ENCODE data around the gene USP46. TPM values are rescaled to one million over a fixed set of nuclear protein-coding genes. Genes with fewer than 3 reads are reported as not detected.

Gene USP46
- total RNA-seq, 3 donors from 2014 or later (not counting 1 experiment from before 2014, with no cell fraction given): 7.8 to 11.7 (median 10.3) TPM

GRCh38 chr4:52676536-52676935 lies 17.4 kb upstream of the USP46 start:
- DNase-seq (no peak), ATAC-seq (no peak)
- Histone ChIP-seq H3K27ac (ENCODE audit: low read length) (no peak overlapping the region), H3K36me3 (ENCODE audit: control insufficient read depth, insufficient read depth, low read length) (no peaks in the 10 kb centered on the region), H3K27me3 (ENCODE audit: control insufficient read depth, insufficient read depth, low read length) (peaks cover under 1% of the 10 kb centered on the region), H3K4me3 (ENCODE audit: low read length) (no peak overlapping the region), H3K9me3 (ENCODE audit: control insufficient read depth, insufficient read depth, low read length) (no peaks in the 10 kb centered on the region), H3K4me1 (ENCODE audit: control insufficient read depth, insufficient read depth, low read length) (no peaks in the 10 kb centered on the region)
- intact Hi-C loops (cut with micrococcal nuclease): no loop called here
- no peaks in the 10 kb centered on the region for H3K4me1 Mint-ChIP-seq
- no peak overlapping the region for H3K4me3 Mint-ChIP-seq
- no peaks in the 10 kb centered on the region for H3K36me3 Mint-ChIP-seq
- peaks cover 9 to 13% of the 10 kb centered on the region in 2 donors for H3K27me3 Mint-ChIP-seq (ENCODE audit: low read depth in 2 of 2)
- 94% methylated on average over 1 of the region's 1 CpG for WGBS (ENCODE audit: insufficient coverage)
- TF ChIP-seq, protein P1, sequence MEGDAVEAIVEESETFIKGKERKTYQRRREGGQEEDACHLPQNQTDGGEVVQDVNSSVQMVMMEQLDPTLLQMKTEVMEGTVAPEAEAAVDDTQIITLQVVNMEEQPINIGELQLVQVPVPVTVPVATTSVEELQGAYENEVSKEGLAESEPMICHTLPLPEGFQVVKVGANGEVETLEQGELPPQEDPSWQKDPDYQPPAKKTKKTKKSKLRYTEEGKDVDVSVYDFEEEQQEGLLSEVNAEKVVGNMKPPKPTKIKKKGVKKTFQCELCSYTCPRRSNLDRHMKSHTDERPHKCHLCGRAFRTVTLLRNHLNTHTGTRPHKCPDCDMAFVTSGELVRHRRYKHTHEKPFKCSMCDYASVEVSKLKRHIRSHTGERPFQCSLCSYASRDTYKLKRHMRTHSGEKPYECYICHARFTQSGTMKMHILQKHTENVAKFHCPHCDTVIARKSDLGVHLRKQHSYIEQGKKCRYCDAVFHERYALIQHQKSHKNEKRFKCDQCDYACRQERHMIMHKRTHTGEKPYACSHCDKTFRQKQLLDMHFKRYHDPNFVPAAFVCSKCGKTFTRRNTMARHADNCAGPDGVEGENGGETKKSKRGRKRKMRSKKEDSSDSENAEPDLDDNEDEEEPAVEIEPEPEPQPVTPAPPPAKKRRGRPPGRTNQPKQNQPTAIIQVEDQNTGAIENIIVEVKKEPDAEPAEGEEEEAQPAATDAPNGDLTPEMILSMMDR (IDR thresholded peaks at IDR 0.05): no peak
- H3K27ac Mint-ChIP-seq: no peak overlapping the region
- H3K9me3 Mint-ChIP-seq: no peaks in the 10 kb centered on the region

GRCh38 chr4:52675111-52675510 lies 16.0 kb upstream of the USP46 start:
- H3K4me3 Mint-ChIP-seq: no peak overlapping the region
- 73% methylated on average over 3 of the region's 3 CpGs for WGBS (ENCODE audit: insufficient coverage)
- no peaks in the 10 kb centered on the region for H3K36me3 Mint-ChIP-seq
- H3K27me3 ChIP-seq (ENCODE audit: control insufficient read depth, insufficient read depth, low read length): peaks cover 2% of the 10 kb centered on the region
- no peak overlapping the region for H3K27ac ChIP-seq (ENCODE audit: low read length)
- H3K4me1 ChIP-seq (ENCODE audit: control insufficient read depth, insufficient read depth, low read length): no peaks in the 10 kb centered on the region
- no peaks in the 10 kb centered on the region for H3K4me1 Mint-ChIP-seq
- H3K27ac Mint-ChIP-seq: no peak overlapping the region
- no peaks in the 10 kb centered on the region for H3K9me3 ChIP-seq (ENCODE audit: control insufficient read depth, insufficient read depth, low read length)
- no peaks in the 10 kb centered on the region for H3K36me3 ChIP-seq (ENCODE audit: control insufficient read depth, insufficient read depth, low read length)
- DNase-seq (no peak), ATAC-seq (no peak)
- intact Hi-C loops (cut with micrococcal nuclease): no loop called here
- H3K4me3 ChIP-seq (ENCODE audit: low read length): no peak overlapping the region
- no peaks in the 10 kb centered on the region for H3K9me3 Mint-ChIP-seq
- peaks cover 9 to 13% of the 10 kb centered on the region in 2 donors for H3K27me3 Mint-ChIP-seq (ENCODE audit: low read depth in 2 of 2)
- TF ChIP-seq, protein P1 (IDR thresholded peaks at IDR 0.05): no peak

DNA sequence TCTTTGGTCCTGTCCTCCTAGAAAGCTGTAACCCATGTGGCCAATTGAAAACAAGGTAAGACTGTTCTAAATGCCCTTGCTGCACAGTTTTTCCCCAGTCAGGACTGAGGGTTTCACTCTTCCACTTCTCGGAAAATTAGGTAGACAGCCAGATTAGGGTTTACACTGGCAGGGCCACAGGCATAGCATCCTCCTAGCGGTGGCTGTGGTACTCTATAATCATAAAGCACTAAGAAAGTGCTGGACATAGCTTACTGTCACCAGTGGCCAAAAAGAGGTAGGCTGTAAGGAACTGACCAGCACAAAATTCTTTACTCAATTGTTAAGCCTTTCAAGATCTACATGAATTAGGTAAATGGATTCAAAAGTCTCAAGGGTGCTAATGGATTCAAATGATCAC lies 11.6 kb upstream of the USP46 start:
- Mint-ChIP-seq H3K27ac (no peak overlapping the region), H3K27me3 (ENCODE audit: low read depth in 2 of 2) (peaks cover 10 to 14% of the 10 kb centered on the region in 2 donors), H3K4me3 (no peak overlapping the region), H3K4me1 (no peaks in the 10 kb centered on the region), H3K36me3 (no peaks in the 10 kb centered on the region), H3K9me3 (no peaks in the 10 kb centered on the region)
- Histone ChIP-seq H3K27me3 (ENCODE audit: control insufficient read depth, insufficient read depth, low read length) (peaks cover 8% of the 10 kb centered on the region), H3K4me1 (ENCODE audit: control insufficient read depth, insufficient read depth, low read length) (no peaks in the 10 kb centered on the region), H3K9me3 (ENCODE audit: control insufficient read depth, insufficient read depth, low read length) (no peaks in the 10 kb centered on the region), H3K36me3 (ENCODE audit: control insufficient read depth, insufficient read depth, low read length) (no peaks in the 10 kb centered on the region), H3K27ac (ENCODE audit: low read length) (no peak overlapping the region), H3K4me3 (ENCODE audit: low read length) (no peak overlapping the region)
- no peak for DNase-seq
- TF ChIP-seq, protein P1 (IDR thresholded peaks at IDR 0.05): no peak
- 89% methylated on average over 2 of the region's 2 CpGs for WGBS (ENCODE audit: insufficient coverage)
- no peak for ATAC-seq
- intact Hi-C loops (cut with micrococcal nuclease): no loop called here

GRCh38 chr4:52670121-52670520 lies 11.0 kb upstream of the USP46 start:
- no peak for DNase-seq
- Histone ChIP-seq H3K36me3 (ENCODE audit: control insufficient read depth, insufficient read depth, low read length) (no peaks in the 10 kb centered on the region), H3K27ac (ENCODE audit: low read length) (no peak overlapping the region), H3K9me3 (ENCODE audit: control insufficient read depth, insufficient read depth, low read length) (no peaks in the 10 kb centered on the region), H3K4me1 (ENCODE audit: control insufficient read depth, insufficient read depth, low read length) (no peaks in the 10 kb centered on the region), H3K27me3 (ENCODE audit: control insufficient read depth, insufficient read depth, low read length) (peaks cover 8% of the 10 kb centered on the region), H3K4me3 (ENCODE audit: low read length) (no peak overlapping the region)
- ATAC-seq: no peak
- TF ChIP-seq, protein P1 (IDR thresholded peaks at IDR 0.05): no peak
- Mint-ChIP-seq H3K27ac (no peak overlapping the region), H3K27me3 (ENCODE audit: low read depth in 2 of 2) (peaks cover 10 to 14% of the 10 kb centered on the region in 2 donors), H3K4me3 (no peak overlapping the region), H3K4me1 (no peaks in the 10 kb centered on the region), H3K9me3 (no peaks in the 10 kb centered on the region), H3K36me3 (no peaks in the 10 kb centered on the region)
- intact Hi-C loops (cut with micrococcal nuclease): no loop called here
- WGBS (ENCODE audit: insufficient coverage): 100% methylated on average over 1 of the region's 2 CpGs

All from natural killer cell (primary cell).